ENCODE measurements around the gene ZNF501. TPM values are rescaled to one million over a fixed set of nuclear protein-coding genes. Genes with fewer than 3 reads are reported as not detected.

ZNF501 gene
- total RNA-seq, 1 donor from 2014 or later, result 5.6 TPM

Other genes starting within 250 kb of the ZNF501 start
- 6.4 TPM for gene ZKSCAN7, start 174.4 kb upstream of the ZNF501 start, total RNA-seq
- gene ZNF660, start 144.7 kb upstream of the ZNF501 start, total RNA-seq, result 5.6 TPM
- gene ZNF197, start 104.6 kb upstream of the ZNF501 start, total RNA-seq, result 17.5 TPM
- gene ZNF35, start 80.9 kb upstream of the ZNF501 start, total RNA-seq, result 8.4 TPM
- gene ZNF502, start 17.0 kb upstream of the ZNF501 start, total RNA-seq, result 5.5 TPM
- gene KIAA1143, start 32.0 kb downstream of the ZNF501 start, total RNA-seq, result 25.8 TPM
- gene KIF15, start 32.2 kb downstream of the ZNF501 start, total RNA-seq, result 1.7 TPM
- 22.0 TPM for gene TMEM42, start 132.3 kb downstream of the ZNF501 start, total RNA-seq
- gene TGM4, start 145.0 kb downstream of the ZNF501 start, total RNA-seq, result not detected
- gene ZDHHC3, start 246.5 kb downstream of the ZNF501 start, total RNA-seq, result 72.4 TPM
- 24.7 TPM for gene EXOSC7, start 246.6 kb downstream of the ZNF501 start, total RNA-seq